HUES48 (cell line): ENCODE results near the gene TMC1.
A peak's percentile ranks its signal among the peaks of the same experiment; 100 is the strongest.

Source experiments
- H3K27ac ChIP-seq: one replicate; pipeline ENCODE4 v1.7.0; 2013; ENCODE audit warnings: low read depth, low read length, inconsistent platforms
- H3K27me3 ChIP-seq: 2 replicates; pipeline ENCODE4 v1.6.1; 2013; ENCODE audit warnings: mild to moderate bottlenecking, low read length; ENCODE audit not compliant: control insufficient read depth, insufficient read depth
- H3K36me3 ChIP-seq: 2 replicates; pipeline ENCODE4 v1.6.1; 2013; ENCODE audit warnings: low read length; ENCODE audit not compliant: control insufficient read depth, insufficient read depth
- H3K4me1 ChIP-seq: 2 replicates; pipeline ENCODE4 v1.6.1; 2013; ENCODE audit warnings: mild to moderate bottlenecking, low read length; ENCODE audit not compliant: control insufficient read depth, insufficient read depth
- H3K4me3 ChIP-seq: 2 replicates; pipeline ENCODE4 v1.5.1; 2013; ENCODE audit warnings: mild to moderate bottlenecking, low read depth, low read length
- H3K9ac ChIP-seq: 2 replicates; pipeline ENCODE4 v1.6.1; 2013; ENCODE audit warnings: mild to moderate bottlenecking, low read depth, low read length, moderate library complexity
- H3K9me3 ChIP-seq: 2 replicates; pipeline ENCODE4 v1.6.1; 2013; ENCODE audit warnings: low read length; ENCODE audit not compliant: control insufficient read depth, insufficient read depth

Gene TMC1

GRCh38 chr9:72718503-72718902, 197.1 kb downstream of the TMC1 start:
- Histone ChIP-seq H3K27ac (no peak overlapping the region), H3K9ac (no peak overlapping the region), H3K9me3 (no peaks in the 10 kb centered on the region; the same call in 1 of the 2 replicates), H3K27me3 (no peaks in the 10 kb centered on the region), H3K4me3 (no peak overlapping the region), H3K4me1 (peaks cover 20% of the 10 kb centered on the region), H3K36me3 (no peaks in the 10 kb centered on the region)

GRCh38 chr9:72721067-72721466, 199.7 kb downstream of the TMC1 start:
- no peaks in the 10 kb centered on the region for H3K36me3 ChIP-seq

GRCh38 chr9:72726947-72727346, 205.5 kb downstream of the TMC1 start:
- Histone ChIP-seq H3K9me3 (peaks cover 17% of the 10 kb centered on the region), H3K9ac (peak overlapping the region; percentile 42; the same call in 1 of the 2 replicates), H3K4me1 (peaks cover 38% of the 10 kb centered on the region), H3K27ac (peak overlapping the region; percentile 98), H3K36me3 (no peaks in the 10 kb centered on the region), H3K4me3 (no peak overlapping the region; the same call in 1 of the 2 replicates), H3K27me3 (no peaks in the 10 kb centered on the region)

More at GRCh38 chr9:72721067-72721466, 199.7 kb downstream of the TMC1 start:
- peaks cover 8% of the 10 kb centered on the region for H3K9me3 ChIP-seq
- H3K9ac ChIP-seq, result no peak overlapping the region
- H3K27ac ChIP-seq, result peak overlapping the region; percentile 94
- H3K4me3 ChIP-seq, result no peak overlapping the region
- H3K27me3 ChIP-seq, result no peaks in the 10 kb centered on the region
- peaks cover 20% of the 10 kb centered on the region for H3K4me1 ChIP-seq

- Histone ChIP-seq H3K27me3 (no peaks in the 10 kb centered on the region), H3K36me3 (no peaks in the 10 kb centered on the region), H3K9me3 (peaks cover 17% of the 10 kb centered on the region), H3K4me1 (peaks cover 37% of the 10 kb centered on the region), H3K27ac (peak overlapping the region; percentile 98), H3K4me3 (peak overlapping the region; percentile 38), H3K9ac (peak overlapping the region; percentile 42; the same call in 1 of the 2 replicates)
Observed at GRCh38 chr9:72728031-72728770, 206.8 kb downstream of the TMC1 start.

GRCh38 chr9:72733895-72734294, 212.5 kb downstream of the TMC1 start:
- no peak overlapping the region for H3K4me3 ChIP-seq
- peaks cover 10% of the 10 kb centered on the region for H3K4me1 ChIP-seq
- no peaks in the 10 kb centered on the region for H3K36me3 ChIP-seq
- H3K27ac ChIP-seq, result no peak overlapping the region
- no peaks in the 10 kb centered on the region for H3K27me3 ChIP-seq
- H3K9ac ChIP-seq, result no peak overlapping the region
- peaks cover 10% of the 10 kb centered on the region for H3K9me3 ChIP-seq

- Histone ChIP-seq H3K27ac (no peak overlapping the region), H3K27me3 (no peaks in the 10 kb centered on the region), H3K4me1 (peaks cover 2% of the 10 kb centered on the region; the same call in 1 of the 2 replicates), H3K4me3 (no peak overlapping the region), H3K9me3 (peaks cover 10% of the 10 kb centered on the region), H3K36me3 (no peaks in the 10 kb centered on the region), H3K9ac (no peak overlapping the region)
Observed at GRCh38 chr9:72734631-72735030, 213.2 kb downstream of the TMC1 start.

- Histone ChIP-seq H3K36me3 (no peaks in the 10 kb centered on the region), H3K27ac (no peak overlapping the region), H3K4me1 (no peaks in the 10 kb centered on the region; the same call in 1 of the 2 replicates), H3K9me3 (no peaks in the 10 kb centered on the region), H3K9ac (no peak overlapping the region), H3K27me3 (no peaks in the 10 kb centered on the region), H3K4me3 (no peak overlapping the region)
Observed at GRCh38 chr9:72743836-72744235, 222.4 kb downstream of the TMC1 start.

- Histone ChIP-seq H3K9ac (no peak overlapping the region), H3K4me3 (no peak overlapping the region), H3K27ac (no peak overlapping the region), H3K4me1 (0 out of 2 replicates have a peak, but pooled peaks cover 2% of the 10 kb centered on the region), H3K27me3 (no peaks in the 10 kb centered on the region), H3K9me3 (no peaks in the 10 kb centered on the region), H3K36me3 (no peaks in the 10 kb centered on the region)
Observed at GRCh38 chr9:72749276-72749675, 227.9 kb downstream of the TMC1 start.

GRCh38 chr9:72751541-72751940, 230.1 kb downstream of the TMC1 start:
- Histone ChIP-seq H3K9me3 (no peaks in the 10 kb centered on the region), H3K4me1 (0 out of 2 replicates have a peak, but pooled peaks cover 2% of the 10 kb centered on the region), H3K27ac (no peak overlapping the region), H3K27me3 (no peaks in the 10 kb centered on the region), H3K4me3 (no peak overlapping the region), H3K36me3 (no peaks in the 10 kb centered on the region), H3K9ac (no peak overlapping the region)

- Histone ChIP-seq H3K36me3 (no peaks in the 10 kb centered on the region), H3K9ac (no peak overlapping the region), H3K27ac (no peak overlapping the region), H3K9me3 (no peaks in the 10 kb centered on the region), H3K27me3 (no peaks in the 10 kb centered on the region), H3K4me3 (no peak overlapping the region), H3K4me1 (0 out of 2 replicates have a peak, but pooled peaks cover 2% of the 10 kb centered on the region)
Observed at GRCh38 chr9:72753266-72753893, 232.0 kb downstream of the TMC1 start.

- no peak overlapping the region for H3K27ac ChIP-seq
Observed at GRCh38 chr9:72755836-72756235, 234.4 kb downstream of the TMC1 start.

More at GRCh38 chr9:72755836-72756235, 234.4 kb downstream of the TMC1 start:
- Histone ChIP-seq H3K36me3 (no peaks in the 10 kb centered on the region), H3K4me3 (no peak overlapping the region), H3K9ac (no peak overlapping the region), H3K27me3 (no peaks in the 10 kb centered on the region), H3K9me3 (no peaks in the 10 kb centered on the region), H3K4me1 (0 out of 2 replicates have a peak, but pooled peaks cover 2% of the 10 kb centered on the region)
